Stomach (tissue), 9 donors: ENCODE measurements around the gene CCDC85A. TPM values are rescaled to one million over a fixed set of nuclear protein-coding genes. Genes with fewer than 3 reads are reported as not detected.

Experiments
- DNase-seq, 2 donors: peaks; one replicate each; pipeline versions ENCODE4 v3.0.0 to v3.0.0-alpha.2; 2013 to 2019
- H3K27ac ChIP-seq, 5 donors: fragments of 200-600 bp in 4 of 5; sonication (generic) in 4 of 5; one replicate each; pipeline ENCODE4 v1.5.1; 2013 to 2019; ENCODE audit warnings: mild to moderate bottlenecking in 1 of 5, moderate library complexity in 1 of 5
- H3K27me3 ChIP-seq, 3 donors: fragments of 200-600 bp; sonication (generic); one replicate each; pipeline ENCODE4 v1.5.1; 2017 to 2019; ENCODE audit warnings: mixed run types in 1 of 3
- H3K36me3 ChIP-seq, 4 donors: fragments of 200-600 bp; sonication (generic); 1 replicate in 3 of 4; 2 replicates in 1 of 4; pipeline ENCODE4 v1.5.1; 2016 to 2019
- H3K4me1 ChIP-seq, 4 donors: fragments of 200-600 bp; sonication (generic); one replicate each; pipeline ENCODE4 v1.5.1; 2016 to 2019
- H3K4me3 ChIP-seq, 4 donors: fragments of 200-600 bp; sonication (generic) in 3 of 4; one replicate each; pipeline ENCODE4 v1.5.1; 2016 to 2019; ENCODE audit warnings: mild to moderate bottlenecking in 1 of 4
- H3K9me3 ChIP-seq, 4 donors: fragments of 200-600 bp; sonication (generic); one replicate each; pipeline ENCODE4 v1.5.1; 2016 to 2019
- EP300 ChIP-seq: sonication (generic); formaldehyde crosslinking; IDR thresholded peaks from one replicate; pipeline ENCODE4 v1.6.1; 2017; ENCODE audit warnings: antibody characterized with exemption
- POLR2A ChIP-seq, 4 donors: fragments of 450-650 bp; IDR thresholded peaks; one replicate each; pipeline ENCODE4 v1.6.1; 2016; ENCODE audit warnings: antibody characterized with exemption in 4 of 4, control low read depth in 2 of 4, mild to moderate bottlenecking in 1 of 4, moderate library complexity in 1 of 4
- POLR2AphosphoS5 ChIP-seq, 3 donors: sonication (generic); formaldehyde crosslinking; IDR thresholded peaks; one replicate each; pipeline ENCODE4 v1.6.1; 2016; ENCODE audit warnings: antibody characterized with exemption in 3 of 3
- WGBS, 5 donors: extraction: QIAGEN DNeasy Blood & Tissue Kit in 3 of 5; methylation state at CpG; one replicate each; pipeline versions ENCODE4 v1.1.5 to v1.1.7; 2013 to 2018; 5-methylcytosine and 5-hydroxymethylcytosine counted together
- intact Hi-C: fragments of 100-400 bp; cut with DNase I; formaldehyde crosslinking; loops from one replicate; pipeline ENCODE4 v1.15.1; 2023; ENCODE audit warnings: low total_unique reads
- polyA plus RNA-seq, 3 donors: library from polyadenylated mRNA; stranded (reverse); fragments of 200-250 nt; gene quantifications; one replicate each; pipeline ENCODE4 v1.2.3, GENCODE V29; 2013
- total RNA-seq, 5 donors: library from RNA; depleted of rRNA; stranded (reverse); fragments of >200 nt; gene quantifications; one replicate each; pipeline versions ENCODE4 v1.1.0 to v1.2.3, GENCODE V29; 2014 to 2016
- TF ChIP-seq, protein P1 (sequence below), 7 experiments: fragments of 450-650 bp in 4 of 7; fragments of 200-600 bp in 3 of 7; sonication (generic) in 3 of 7; IDR thresholded peaks; one replicate each; pipeline ENCODE4 v1.5.1; 2016 to 2019; ENCODE audit warnings: antibody characterized with exemption in 7 of 7, control low read depth in 2 of 7, mild to moderate bottlenecking in 1 of 7
- donor health status: healthy with polysubstance abuse.
- donor health status: Bipolar disorder and iron deficiency.
- donor health status: healthy.

CCDC85A gene
- total and polyA plus RNA-seq, 8 donors = 0.10 to 6.4 (median 3.2) TPM; not detected in 1

DNA sequence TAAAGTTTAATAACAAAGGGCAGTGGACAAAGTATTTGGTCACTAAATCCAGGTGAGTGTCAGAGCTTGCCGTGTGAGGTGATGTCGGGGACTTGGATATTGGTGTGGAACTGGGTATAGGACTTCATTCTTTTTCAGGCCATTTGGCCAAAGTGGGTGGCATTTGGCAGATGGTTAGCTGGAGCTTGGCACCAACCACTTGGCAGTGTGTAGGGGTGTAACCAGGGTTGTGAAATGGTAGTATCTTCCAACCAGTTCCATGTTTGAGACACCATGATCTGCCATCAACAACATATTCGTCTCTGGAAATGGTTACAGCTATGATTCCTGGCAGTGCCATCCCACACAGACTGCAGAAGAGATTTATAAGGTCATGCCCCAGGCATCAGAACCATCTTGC is 113.9 kb downstream of the CCDC85A start:
- H3K9me3 ChIP-seq = no peaks in the 10 kb centered on the region
- no peaks in the 10 kb centered on the region for H3K4me1 ChIP-seq
- no peaks in the 10 kb centered on the region for H3K27me3 ChIP-seq
- DNase-seq = no peak
- WGBS, 5 donors = 86 to 94% (median 91%) methylated on average over 3 of the region's 3 CpGs
- TF ChIP-seq POLR2A (IDR thresholded peaks at IDR 0.05) = no peak
- no peak for TF ChIP-seq POLR2AphosphoS5 (IDR thresholded peaks at IDR 0.05)
- TF ChIP-seq EP300 = no peak
- intact Hi-C loops = no loop called here
- no peak overlapping the region for H3K27ac ChIP-seq
- H3K4me3 ChIP-seq = no peak overlapping the region
- H3K36me3 ChIP-seq = no peaks in the 10 kb centered on the region

GRCh38 chr2:56299171-56299691 is 115.4 kb downstream of the CCDC85A start:
- Histone ChIP-seq H3K9me3 (no peaks in the 10 kb centered on the region), H3K4me1 (no peaks in the 10 kb centered on the region), H3K36me3 (no peaks in the 10 kb centered on the region), H3K27me3 (no peaks in the 10 kb centered on the region), H3K4me3 (no peak overlapping the region), H3K27ac (no peak overlapping the region)
- 52 to 81% (median 72%) methylated on average over 3 of the region's 3 CpGs for WGBS, 5 donors
- no peak for DNase-seq
- TF ChIP-seq, protein P1, sequence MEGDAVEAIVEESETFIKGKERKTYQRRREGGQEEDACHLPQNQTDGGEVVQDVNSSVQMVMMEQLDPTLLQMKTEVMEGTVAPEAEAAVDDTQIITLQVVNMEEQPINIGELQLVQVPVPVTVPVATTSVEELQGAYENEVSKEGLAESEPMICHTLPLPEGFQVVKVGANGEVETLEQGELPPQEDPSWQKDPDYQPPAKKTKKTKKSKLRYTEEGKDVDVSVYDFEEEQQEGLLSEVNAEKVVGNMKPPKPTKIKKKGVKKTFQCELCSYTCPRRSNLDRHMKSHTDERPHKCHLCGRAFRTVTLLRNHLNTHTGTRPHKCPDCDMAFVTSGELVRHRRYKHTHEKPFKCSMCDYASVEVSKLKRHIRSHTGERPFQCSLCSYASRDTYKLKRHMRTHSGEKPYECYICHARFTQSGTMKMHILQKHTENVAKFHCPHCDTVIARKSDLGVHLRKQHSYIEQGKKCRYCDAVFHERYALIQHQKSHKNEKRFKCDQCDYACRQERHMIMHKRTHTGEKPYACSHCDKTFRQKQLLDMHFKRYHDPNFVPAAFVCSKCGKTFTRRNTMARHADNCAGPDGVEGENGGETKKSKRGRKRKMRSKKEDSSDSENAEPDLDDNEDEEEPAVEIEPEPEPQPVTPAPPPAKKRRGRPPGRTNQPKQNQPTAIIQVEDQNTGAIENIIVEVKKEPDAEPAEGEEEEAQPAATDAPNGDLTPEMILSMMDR (IDR thresholded peaks at IDR 0.05) = no peak
- TF ChIP-seq POLR2AphosphoS5 (IDR thresholded peaks at IDR 0.05) = no peak
- TF ChIP-seq EP300 = no peak
- intact Hi-C loops = no loop called here

GRCh38 chr2:56309626-56310170 is 125.9 kb downstream of the CCDC85A start:
- DNase-seq = no peak
- Histone ChIP-seq H3K27me3 (no peaks in the 10 kb centered on the region), H3K27ac (no peak overlapping the region), H3K9me3 (no peaks in the 10 kb centered on the region), H3K36me3 (no peaks in the 10 kb centered on the region), H3K4me3 (no peak overlapping the region), H3K4me1 (no peaks in the 10 kb centered on the region)
- WGBS, 5 donors = 61 to 69% (median 62%) methylated on average over 4 of the region's 4 CpGs
- intact Hi-C loops = no loop called here
- TF ChIP-seq, protein P1 (IDR thresholded peaks at IDR 0.05) = no peak

DNA sequence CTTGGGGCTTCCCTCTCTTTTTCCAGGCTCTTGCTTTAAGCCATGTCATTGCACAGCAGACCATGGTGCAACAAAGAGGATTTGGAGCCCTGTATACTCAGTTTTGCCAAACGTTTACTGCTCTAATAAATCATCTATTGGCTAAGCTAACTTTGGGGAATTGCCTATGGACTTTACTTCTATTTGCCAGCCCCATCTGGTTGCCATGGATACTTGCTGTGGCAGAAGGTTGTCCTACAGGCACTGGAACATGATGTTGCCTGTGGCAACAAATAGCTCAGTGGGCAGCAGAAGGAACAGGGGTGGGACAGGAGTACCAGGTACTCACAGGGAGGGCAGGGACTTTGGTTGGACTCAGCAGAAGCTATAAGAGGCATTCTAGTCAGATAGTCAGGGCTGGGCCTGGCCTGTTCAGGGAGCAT is 129.7 kb downstream of the CCDC85A start:
- 15 to 43% (median 25%) methylated on average over 1 of the region's 1 CpG for WGBS, 5 donors
- no peak overlapping the region for H3K27ac ChIP-seq

DNA sequence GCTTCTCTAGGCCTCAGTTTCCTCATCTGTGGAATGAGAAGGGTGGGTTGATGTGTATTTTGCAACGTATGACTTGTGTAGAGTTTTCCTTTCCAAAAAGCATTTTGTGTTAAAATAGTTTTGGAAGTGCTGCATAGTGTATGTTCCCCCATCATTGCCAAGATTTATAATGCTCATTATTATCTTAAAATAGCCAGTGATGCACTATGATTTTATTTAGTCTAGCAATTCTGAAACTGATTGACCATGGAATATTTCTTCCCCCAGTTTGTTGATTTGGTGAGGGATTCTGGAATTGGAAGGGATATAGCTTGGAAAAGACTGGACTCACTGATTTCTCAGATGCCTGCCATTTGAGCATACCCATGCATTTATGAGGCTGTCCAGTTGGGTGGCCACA is 130.6 kb downstream of the CCDC85A start:
- intact Hi-C loops = no loop called here
- H3K4me1 ChIP-seq = no peaks in the 10 kb centered on the region
- no peak for DNase-seq
- TF ChIP-seq, protein P1 (IDR thresholded peaks at IDR 0.05) = no peak
- no peak for TF ChIP-seq POLR2AphosphoS5 (IDR thresholded peaks at IDR 0.05)
- TF ChIP-seq EP300 = no peak
- no peaks in the 10 kb centered on the region for H3K9me3 ChIP-seq
- H3K27ac ChIP-seq = no peak overlapping the region
- no peak overlapping the region for H3K4me3 ChIP-seq
- no peaks in the 10 kb centered on the region for H3K36me3 ChIP-seq
- H3K27me3 ChIP-seq = no peaks in the 10 kb centered on the region
- WGBS, 5 donors = 33 to 77% (median 67%) methylated on average over 1 of the region's 1 CpG

More for the DNA sequence above, 129.7 kb downstream of the CCDC85A start:
- no peaks in the 10 kb centered on the region for H3K4me1 ChIP-seq
- no peaks in the 10 kb centered on the region for H3K9me3 ChIP-seq
- intact Hi-C loops = no loop called here
- peak in 1 of 2 donors; percentile 54 for DNase-seq
- no peaks in the 10 kb centered on the region for H3K27me3 ChIP-seq
- no peaks in the 10 kb centered on the region for H3K36me3 ChIP-seq
- TF ChIP-seq, protein P1 (IDR thresholded peaks at IDR 0.05) = no peak
- no peak for TF ChIP-seq POLR2AphosphoS5 (IDR thresholded peaks at IDR 0.05)
- no peak for TF ChIP-seq POLR2A (IDR thresholded peaks at IDR 0.05)
- TF ChIP-seq EP300 = no peak
- H3K4me3 ChIP-seq = no peak overlapping the region
